ENCODE data around the gene SLC7A1.

DNA sequence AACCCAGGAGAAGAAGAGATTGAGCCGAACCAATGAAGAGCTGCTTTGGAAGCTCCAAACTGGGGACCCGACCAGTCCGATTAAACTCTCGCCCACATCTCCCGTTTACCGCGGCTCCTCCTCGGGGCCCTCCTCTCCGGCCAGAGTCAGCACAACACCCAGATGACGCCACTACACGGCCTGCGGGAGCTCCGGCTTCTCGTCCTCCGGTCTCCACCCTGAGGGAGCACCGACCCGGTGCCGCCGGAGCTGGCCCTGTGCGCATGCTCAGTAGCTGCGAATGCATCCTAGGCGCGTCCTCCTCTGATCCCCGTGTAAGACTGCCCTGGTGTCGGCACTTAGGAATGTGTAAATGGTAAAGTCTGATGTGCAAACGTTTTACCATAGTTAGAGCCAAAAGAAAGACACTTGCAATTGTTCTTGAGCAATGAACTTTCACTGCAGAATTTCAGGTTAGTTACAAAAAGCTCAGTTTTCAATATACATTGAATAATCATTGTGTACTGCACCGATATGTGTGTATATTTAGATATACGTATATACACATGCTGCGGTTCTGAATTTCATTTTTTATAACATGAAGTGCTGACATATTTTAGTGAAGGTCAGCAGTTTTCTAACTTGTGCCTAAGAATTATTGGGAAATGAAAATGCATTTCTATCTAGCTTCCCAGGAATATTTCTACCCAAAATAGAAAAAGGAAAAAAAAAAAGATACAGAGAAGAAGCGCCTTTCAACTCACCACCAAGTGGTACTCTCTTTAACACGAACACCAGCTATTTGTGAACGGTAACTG, 92.2 kb downstream of the SLC7A1 start:
- TF ChIP-seq, protein P1, sequence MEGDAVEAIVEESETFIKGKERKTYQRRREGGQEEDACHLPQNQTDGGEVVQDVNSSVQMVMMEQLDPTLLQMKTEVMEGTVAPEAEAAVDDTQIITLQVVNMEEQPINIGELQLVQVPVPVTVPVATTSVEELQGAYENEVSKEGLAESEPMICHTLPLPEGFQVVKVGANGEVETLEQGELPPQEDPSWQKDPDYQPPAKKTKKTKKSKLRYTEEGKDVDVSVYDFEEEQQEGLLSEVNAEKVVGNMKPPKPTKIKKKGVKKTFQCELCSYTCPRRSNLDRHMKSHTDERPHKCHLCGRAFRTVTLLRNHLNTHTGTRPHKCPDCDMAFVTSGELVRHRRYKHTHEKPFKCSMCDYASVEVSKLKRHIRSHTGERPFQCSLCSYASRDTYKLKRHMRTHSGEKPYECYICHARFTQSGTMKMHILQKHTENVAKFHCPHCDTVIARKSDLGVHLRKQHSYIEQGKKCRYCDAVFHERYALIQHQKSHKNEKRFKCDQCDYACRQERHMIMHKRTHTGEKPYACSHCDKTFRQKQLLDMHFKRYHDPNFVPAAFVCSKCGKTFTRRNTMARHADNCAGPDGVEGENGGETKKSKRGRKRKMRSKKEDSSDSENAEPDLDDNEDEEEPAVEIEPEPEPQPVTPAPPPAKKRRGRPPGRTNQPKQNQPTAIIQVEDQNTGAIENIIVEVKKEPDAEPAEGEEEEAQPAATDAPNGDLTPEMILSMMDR (conservative IDR thresholded peaks at IDR 0.05; ENCODE audit: low read depth, low read length): no peak
- TF ChIP-seq, protein P2, sequence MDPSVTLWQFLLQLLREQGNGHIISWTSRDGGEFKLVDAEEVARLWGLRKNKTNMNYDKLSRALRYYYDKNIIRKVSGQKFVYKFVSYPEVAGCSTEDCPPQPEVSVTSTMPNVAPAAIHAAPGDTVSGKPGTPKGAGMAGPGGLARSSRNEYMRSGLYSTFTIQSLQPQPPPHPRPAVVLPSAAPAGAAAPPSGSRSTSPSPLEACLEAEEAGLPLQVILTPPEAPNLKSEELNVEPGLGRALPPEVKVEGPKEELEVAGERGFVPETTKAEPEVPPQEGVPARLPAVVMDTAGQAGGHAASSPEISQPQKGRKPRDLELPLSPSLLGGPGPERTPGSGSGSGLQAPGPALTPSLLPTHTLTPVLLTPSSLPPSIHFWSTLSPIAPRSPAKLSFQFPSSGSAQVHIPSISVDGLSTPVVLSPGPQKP (IDR thresholded peaks at IDR 0.05; ENCODE audit: borderline replicate concordance, low read depth, low read length): no peak
- no peak for TF ChIP-seq SMC3 (IDR thresholded peaks at IDR 0.05; ENCODE audit: low read depth, low read length)
- TF ChIP-seq RAD21 (IDR thresholded peaks at IDR 0.05; ENCODE audit: low read length): no peak
- no peak for TF ChIP-seq POLR2A (IDR thresholded peaks at IDR 0.05; ENCODE audit: low read depth, low read length)
- no peak for TF ChIP-seq CEBPB (IDR thresholded peaks at IDR 0.05; ENCODE audit: low read depth, low read length)
- no peak for TF ChIP-seq RFX5 (IDR thresholded peaks at IDR 0.05; ENCODE audit: low read depth, low read length)
- peak; percentile 76 for TF ChIP-seq MAFK (IDR thresholded peaks at IDR 0.05; ENCODE audit: low read depth, low read length)
